ENCODE data around the gene TRMT11.
A peak's percentile ranks its signal among the peaks of the same experiment; 100 is the strongest.

The TRMT11 gene

GRCh38 chr6:125974214-125974866 is 12.0 kb upstream of the TRMT11 start:
- POLR2A ChIA-PET (ENCODE audit: low non-redundant PET) = no interaction called here
- CTCF ChIA-PET = interaction anchor here (0.6 to 1.7 kb wide), 11 partner anchors 9 to 1526 kb away, joined by 3 to 12 read pairs (median 4); partner anchors contain the start of gene TRMT11

GRCh38 chr6:125979101-125979500 is 7.2 kb upstream of the TRMT11 start:
- no peak overlapping the region for H3K27ac ChIP-seq
- no peak for DNase-seq (ENCODE audit: low spot score)
- TF ChIP-seq CTCF (conservative IDR thresholded peaks at IDR 0.05; ENCODE audit: low read depth) = no peak
- CTCF ChIA-PET = no interaction called here
- POLR2A ChIA-PET (ENCODE audit: low non-redundant PET) = no interaction called here

More at GRCh38 chr6:125974214-125974866, 12.0 kb upstream of the TRMT11 start:
- no peak overlapping the region for H3K27ac ChIP-seq
- DNase-seq (ENCODE audit: low spot score) = no peak
- peak; percentile 63 for TF ChIP-seq CTCF (conservative IDR thresholded peaks at IDR 0.05; ENCODE audit: low read depth)

GRCh38 chr6:125981571-125982185 is 4.7 kb upstream of the TRMT11 start:
- TF ChIP-seq CTCF (conservative IDR thresholded peaks at IDR 0.05; ENCODE audit: low read depth) = no peak
- CTCF ChIA-PET = interaction anchor here (1.0 kb wide), 1 partner anchor 10 kb away, joined by 3 read pairs; no protein-coding TSS in a partner anchor
- POLR2A ChIA-PET (ENCODE audit: low non-redundant PET) = no interaction called here
- H3K27ac ChIP-seq = no peak overlapping the region
- DNase-seq (ENCODE audit: low spot score) = no peak

DNA sequence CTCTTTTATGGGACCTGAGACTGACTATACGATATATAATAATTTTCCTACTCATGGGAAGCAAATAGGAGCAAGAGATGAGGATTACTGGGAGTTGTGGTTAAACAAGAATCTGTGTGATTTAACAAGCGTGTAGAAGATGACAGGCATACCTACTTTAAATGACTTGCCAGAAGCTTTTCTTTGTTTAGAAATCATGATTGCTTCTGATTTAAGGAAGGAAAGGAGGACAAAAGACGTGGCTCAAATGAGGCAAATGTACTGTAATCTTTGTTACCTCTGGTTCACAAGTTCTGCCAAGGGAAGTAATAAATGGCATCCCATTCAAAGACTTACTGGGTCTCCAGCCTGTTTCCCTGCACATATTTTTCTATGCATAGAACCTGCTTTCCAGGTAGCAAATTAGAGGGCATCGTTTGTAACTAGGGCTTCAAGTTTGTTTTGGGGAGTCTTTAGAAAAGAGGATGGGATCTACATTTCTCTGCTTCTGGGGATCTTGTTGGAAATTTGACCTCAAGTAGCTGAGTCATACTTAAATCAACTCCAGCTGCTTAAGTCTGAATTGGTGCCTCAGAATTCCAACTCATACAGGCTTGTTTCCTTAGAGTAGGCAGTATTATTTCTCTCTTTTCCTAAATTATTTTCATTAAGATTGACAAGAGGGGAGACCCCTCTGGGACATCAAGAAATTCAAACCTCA is 2.9 kb upstream of the TRMT11 start:
- no peak for TF ChIP-seq CTCF (conservative IDR thresholded peaks at IDR 0.05; ENCODE audit: low read depth)
- CTCF ChIA-PET = interaction anchor here (0.6 kb wide), 2 partner anchors 9 to 202 kb away, joined by 3 read pairs; no protein-coding TSS in a partner anchor
- no peak for DNase-seq (ENCODE audit: low spot score)
- POLR2A ChIA-PET (ENCODE audit: low non-redundant PET) = no interaction called here
- H3K27ac ChIP-seq = no peak overlapping the region

DNA sequence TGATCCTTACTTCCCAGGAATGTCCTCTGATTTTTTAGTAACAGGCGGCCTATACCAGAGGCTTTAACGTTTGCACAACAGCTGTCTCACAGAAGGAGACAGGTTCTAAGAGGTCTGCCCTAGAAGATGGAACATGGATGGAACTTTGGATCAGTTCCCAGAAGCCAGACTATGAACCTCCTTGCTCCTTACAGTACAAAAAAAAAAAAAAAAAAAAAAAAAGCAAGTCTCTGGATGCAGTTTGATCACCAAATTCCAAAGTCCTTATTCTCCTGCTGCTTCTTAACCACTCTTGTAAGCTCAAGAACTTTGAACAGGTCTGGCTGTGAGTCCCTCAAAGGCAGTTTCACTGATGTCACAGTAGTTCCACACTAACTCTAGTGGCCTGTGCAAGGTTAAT is 2.0 kb upstream of the TRMT11 start:
- ChIA-PET CTCF (no interaction called here), POLR2A (ENCODE audit: low non-redundant PET) (no interaction called here)
- DNase-seq (ENCODE audit: low spot score) = no peak
- no peak overlapping the region for H3K27ac ChIP-seq
- no peak for TF ChIP-seq CTCF (conservative IDR thresholded peaks at IDR 0.05; ENCODE audit: low read depth)

GRCh38 chr6:125985522-125985921 is 818 bp upstream of the TRMT11 start:
- no peak for DNase-seq (ENCODE audit: low spot score)
- ChIA-PET POLR2A (ENCODE audit: low non-redundant PET) (no interaction called here), CTCF (interaction anchor here (0.6 to 1.5 kb wide), 2 partner anchors 11 to 692 kb away, joined by 3 to 7 read pairs; no protein-coding TSS in a partner anchor)
- H3K27ac ChIP-seq = no peak overlapping the region
- no peak for TF ChIP-seq CTCF (conservative IDR thresholded peaks at IDR 0.05; ENCODE audit: low read depth)

All from RWPE1 (cell line).